ENCODE data around the gene MESD.

DNA sequence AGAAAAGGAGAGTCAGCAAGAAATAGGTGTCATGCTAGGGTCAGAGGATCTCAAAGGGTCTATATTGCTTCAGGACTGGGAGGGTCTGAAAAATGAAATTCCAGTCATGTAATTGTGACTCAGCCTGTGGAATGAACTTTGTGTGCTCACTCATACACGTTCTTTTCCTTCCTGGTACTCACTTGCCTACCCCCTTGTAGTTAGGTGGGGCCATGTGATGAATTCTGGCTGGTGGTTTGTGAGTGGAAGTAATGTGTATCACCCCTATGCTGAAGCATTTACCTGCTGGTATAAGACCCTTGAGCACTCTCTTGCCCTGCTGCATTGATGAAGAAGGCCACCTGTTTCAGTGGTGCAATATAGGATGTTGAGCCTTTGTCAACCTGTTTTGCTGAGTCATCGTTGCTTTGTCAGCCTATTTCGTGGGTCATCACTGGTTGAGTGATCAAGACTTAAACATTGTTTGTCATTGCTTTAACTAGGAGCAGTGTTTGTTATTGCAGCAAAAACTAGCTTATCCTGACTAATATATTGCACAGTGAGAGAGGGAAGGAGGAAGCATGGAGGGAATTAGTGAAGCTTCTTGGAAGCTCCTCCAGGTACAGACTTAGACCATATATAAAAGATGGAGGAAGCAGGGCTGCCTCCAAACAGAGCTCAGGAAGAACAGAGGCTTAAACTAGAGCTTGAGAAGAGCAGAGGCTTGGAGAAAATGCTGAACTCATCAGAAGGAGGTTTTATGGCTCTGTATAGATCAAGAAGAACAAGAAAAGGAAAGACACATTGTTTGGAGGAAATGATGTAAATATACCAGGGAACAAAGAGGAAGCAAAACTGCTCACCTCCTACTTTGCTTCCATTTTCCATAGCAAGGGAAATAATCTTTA is 40.0 kb upstream of the MESD start:
- TF ChIP-seq, protein P1, sequence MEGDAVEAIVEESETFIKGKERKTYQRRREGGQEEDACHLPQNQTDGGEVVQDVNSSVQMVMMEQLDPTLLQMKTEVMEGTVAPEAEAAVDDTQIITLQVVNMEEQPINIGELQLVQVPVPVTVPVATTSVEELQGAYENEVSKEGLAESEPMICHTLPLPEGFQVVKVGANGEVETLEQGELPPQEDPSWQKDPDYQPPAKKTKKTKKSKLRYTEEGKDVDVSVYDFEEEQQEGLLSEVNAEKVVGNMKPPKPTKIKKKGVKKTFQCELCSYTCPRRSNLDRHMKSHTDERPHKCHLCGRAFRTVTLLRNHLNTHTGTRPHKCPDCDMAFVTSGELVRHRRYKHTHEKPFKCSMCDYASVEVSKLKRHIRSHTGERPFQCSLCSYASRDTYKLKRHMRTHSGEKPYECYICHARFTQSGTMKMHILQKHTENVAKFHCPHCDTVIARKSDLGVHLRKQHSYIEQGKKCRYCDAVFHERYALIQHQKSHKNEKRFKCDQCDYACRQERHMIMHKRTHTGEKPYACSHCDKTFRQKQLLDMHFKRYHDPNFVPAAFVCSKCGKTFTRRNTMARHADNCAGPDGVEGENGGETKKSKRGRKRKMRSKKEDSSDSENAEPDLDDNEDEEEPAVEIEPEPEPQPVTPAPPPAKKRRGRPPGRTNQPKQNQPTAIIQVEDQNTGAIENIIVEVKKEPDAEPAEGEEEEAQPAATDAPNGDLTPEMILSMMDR (IDR thresholded peaks at IDR 0.05): no peak
- TF ChIP-seq POLR2A (IDR thresholded peaks at IDR 0.05): no peak
